ENCODE measurements around the gene MECP2. TPM values are rescaled to one million over a fixed set of nuclear protein-coding genes. Genes with fewer than 3 reads are reported as not detected.

The MECP2 gene
- total and polyA plus RNA-seq, 2 donors (not counting 1 experiment from before 2014, with no cell fraction given): 20.0 to 122 TPM

DNA sequence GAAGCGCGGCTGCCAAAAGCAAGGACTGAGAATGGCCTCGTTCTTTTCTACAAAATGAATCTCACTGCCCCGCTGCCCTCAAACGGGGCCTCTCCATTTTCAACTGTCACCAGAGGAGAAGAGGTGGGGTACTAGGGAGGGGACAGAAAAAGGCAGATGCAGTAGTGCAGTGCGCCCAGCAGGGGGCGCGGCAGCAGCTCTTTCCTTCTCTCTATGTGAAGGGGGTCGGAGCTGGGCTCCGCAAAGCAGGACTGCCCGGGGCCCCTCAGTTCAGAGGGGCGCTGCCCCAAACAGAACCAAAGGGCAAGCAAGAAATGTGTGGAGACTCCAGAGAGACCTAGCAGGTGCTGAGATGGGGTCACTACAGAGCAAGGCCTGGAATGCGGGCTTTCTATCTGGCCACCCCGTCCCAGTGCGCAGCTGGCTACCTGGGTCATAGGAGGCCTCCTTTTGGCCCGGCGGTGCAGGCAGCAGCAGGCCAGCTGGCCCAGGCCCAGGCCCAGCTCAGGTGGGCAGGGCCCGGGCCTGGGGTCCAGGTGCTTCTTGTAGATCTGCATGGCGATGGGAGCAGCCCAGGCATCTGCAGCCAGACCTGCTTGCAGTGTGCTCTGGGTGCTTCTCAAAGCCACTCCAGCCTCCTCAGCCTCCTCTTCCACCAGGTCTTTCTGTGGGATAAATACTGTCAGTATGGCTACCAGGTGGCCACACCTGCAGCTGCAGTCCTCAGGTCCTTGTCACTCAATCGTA, 83.7 kb downstream of the MECP2 start:
- Mint-ChIP-seq H3K27me3 (no peaks in the 10 kb centered on the region), H3K4me3 (no peak overlapping the region), H3K9me3 (ENCODE audit: insufficient read depth) (no peaks in the 10 kb centered on the region), H3K27ac (peak overlapping the region; percentile 32), H3K4me1 (peaks cover 16% of the 10 kb centered on the region)
- H2AFZ ChIP-seq (ENCODE audit: insufficient read depth, low read depth, low read length, poor library complexity, severe bottlenecking): no peak overlapping the region
- peaks cover 19% of the 10 kb centered on the region for H3K79me2 ChIP-seq (ENCODE audit: control insufficient read depth, insufficient read depth, low read length)
- TF ChIP-seq, protein P1, sequence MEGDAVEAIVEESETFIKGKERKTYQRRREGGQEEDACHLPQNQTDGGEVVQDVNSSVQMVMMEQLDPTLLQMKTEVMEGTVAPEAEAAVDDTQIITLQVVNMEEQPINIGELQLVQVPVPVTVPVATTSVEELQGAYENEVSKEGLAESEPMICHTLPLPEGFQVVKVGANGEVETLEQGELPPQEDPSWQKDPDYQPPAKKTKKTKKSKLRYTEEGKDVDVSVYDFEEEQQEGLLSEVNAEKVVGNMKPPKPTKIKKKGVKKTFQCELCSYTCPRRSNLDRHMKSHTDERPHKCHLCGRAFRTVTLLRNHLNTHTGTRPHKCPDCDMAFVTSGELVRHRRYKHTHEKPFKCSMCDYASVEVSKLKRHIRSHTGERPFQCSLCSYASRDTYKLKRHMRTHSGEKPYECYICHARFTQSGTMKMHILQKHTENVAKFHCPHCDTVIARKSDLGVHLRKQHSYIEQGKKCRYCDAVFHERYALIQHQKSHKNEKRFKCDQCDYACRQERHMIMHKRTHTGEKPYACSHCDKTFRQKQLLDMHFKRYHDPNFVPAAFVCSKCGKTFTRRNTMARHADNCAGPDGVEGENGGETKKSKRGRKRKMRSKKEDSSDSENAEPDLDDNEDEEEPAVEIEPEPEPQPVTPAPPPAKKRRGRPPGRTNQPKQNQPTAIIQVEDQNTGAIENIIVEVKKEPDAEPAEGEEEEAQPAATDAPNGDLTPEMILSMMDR (IDR thresholded peaks at IDR 0.05): peak; percentile 81
- TF ChIP-seq EZH2 (IDR thresholded peaks at IDR 0.05; ENCODE audit: borderline replicate concordance, insufficient read depth, low read depth, low read length, poor library complexity, severe bottlenecking): no peak
- ChIA-PET POLR2A (interaction anchor here (0.6 to 1.4 kb wide), 4 partner anchors 23 to 528 kb away, joined by 4 to 8 read pairs (median 4); partner anchors contain the start of gene ARHGAP4), CTCF (interaction anchor here (0.7 to 2.9 kb wide), 17 partner anchors 9 to 518 kb away, joined by 3 to 21 read pairs (median 5); no protein-coding TSS in a partner anchor)
- no peaks in the 10 kb centered on the region for H4K20me1 ChIP-seq (ENCODE audit: control insufficient read depth, insufficient read depth, low read length, poor library complexity, severe bottlenecking)
- H3K36me3 ChIP-seq (replicated peaks in 1 of 2; ENCODE audit: control extremely low read depth in 1 of 2, control insufficient read depth in 1 of 2, extremely low read depth in 1 of 2, insufficient read depth in 2 of 2, low read length in 1 of 2): peaks cover 0 to 53% of the 10 kb centered on the region in 2 experiments
- peak; percentile 68 for DNase-seq
- H3K4me2 ChIP-seq (replicated peaks; ENCODE audit: low read depth, low read length, poor library complexity, severe bottlenecking): no peak overlapping the region
- H3K4me1 ChIP-seq (ENCODE audit: control insufficient read depth in 2 of 2, insufficient read depth in 2 of 2, low read length in 2 of 2): peaks cover 2 to 26% of the 10 kb centered on the region in 2 donors
- peak; percentile 76 for ATAC-seq (ENCODE audit: low read depth)
- no peak overlapping the region for H3K9ac ChIP-seq (ENCODE audit: low read length)
- H3K9me3 ChIP-seq (ENCODE audit: control extremely low read depth in 1 of 3, control insufficient read depth in 2 of 3, insufficient read depth in 1 of 3, low read length in 2 of 3): no peaks in the 10 kb centered on the region
- 55% methylated on average over 11 of the region's 20 CpGs for WGBS (ENCODE audit: insufficient coverage)
- H3K4me3 ChIP-seq (ENCODE audit: control extremely low read depth in 1 of 5, extremely low read depth in 1 of 5, insufficient read depth in 1 of 5, low read depth in 2 of 5, low read length in 4 of 5): no peak overlapping the region
- intact Hi-C loops (cut with micrococcal nuclease): no loop called here
- H3K27me3 ChIP-seq (replicated peaks in 1 of 4; ENCODE audit: control extremely low read depth in 1 of 4, control insufficient read depth in 3 of 4, insufficient read depth in 4 of 4, low read length in 3 of 4): no peaks in the 10 kb centered on the region
- no peak overlapping the region for H3K27ac ChIP-seq (ENCODE audit: low read length in 2 of 2)

- ChIA-PET CTCF (interaction anchor here (0.5 to 2.9 kb wide), 14 partner anchors 9 to 90 kb away, joined by 3 to 21 read pairs (median 6); no protein-coding TSS in a partner anchor), POLR2A (interaction anchor here (0.6 to 1.4 kb wide), 3 partner anchors 25 to 299 kb away, joined by 3 to 5 read pairs (median 4); partner anchors contain the start of gene ARHGAP4)
- H3K4me1 ChIP-seq (ENCODE audit: control insufficient read depth in 2 of 2, insufficient read depth in 2 of 2, low read length in 2 of 2): peaks cover 8 to 26% of the 10 kb centered on the region in 2 donors
- H2AFZ ChIP-seq (ENCODE audit: insufficient read depth, low read depth, low read length, poor library complexity, severe bottlenecking): no peak overlapping the region
- peaks cover 12% of the 10 kb centered on the region for H3K79me2 ChIP-seq (ENCODE audit: control insufficient read depth, insufficient read depth, low read length)
- H3K9me3 Mint-ChIP-seq (ENCODE audit: insufficient read depth): no peaks in the 10 kb centered on the region
- no peak overlapping the region for H3K4me3 ChIP-seq (ENCODE audit: control extremely low read depth in 1 of 5, extremely low read depth in 1 of 5, insufficient read depth in 1 of 5, low read depth in 2 of 5, low read length in 4 of 5)
- WGBS (ENCODE audit: insufficient coverage): 90% methylated on average over 10 of the region's 17 CpGs
- no peaks in the 10 kb centered on the region for H3K27me3 ChIP-seq (replicated peaks in 1 of 4; ENCODE audit: control extremely low read depth in 1 of 4, control insufficient read depth in 3 of 4, insufficient read depth in 4 of 4, low read length in 3 of 4)
- DNase-seq (no peak), ATAC-seq (ENCODE audit: low read depth) (no peak)
- no peaks in the 10 kb centered on the region for H4K20me1 ChIP-seq (ENCODE audit: control insufficient read depth, insufficient read depth, low read length, poor library complexity, severe bottlenecking)
- TF ChIP-seq EZH2 (IDR thresholded peaks at IDR 0.05; ENCODE audit: borderline replicate concordance, insufficient read depth, low read depth, low read length, poor library complexity, severe bottlenecking): no peak
- TF ChIP-seq, protein P1 (IDR thresholded peaks at IDR 0.05): no peak
- H3K9ac ChIP-seq (ENCODE audit: low read length): no peak overlapping the region
- H3K9me3 ChIP-seq (ENCODE audit: control extremely low read depth in 1 of 3, control insufficient read depth in 2 of 3, insufficient read depth in 1 of 3, low read length in 2 of 3): no peaks in the 10 kb centered on the region
- H3K4me2 ChIP-seq (replicated peaks; ENCODE audit: low read depth, low read length, poor library complexity, severe bottlenecking): no peak overlapping the region
- H3K4me1 Mint-ChIP-seq: peaks cover 16% of the 10 kb centered on the region
- H3K27me3 Mint-ChIP-seq: no peaks in the 10 kb centered on the region
- H3K4me3 Mint-ChIP-seq: no peak overlapping the region
- H3K27ac Mint-ChIP-seq: no peak overlapping the region
- H3K27ac ChIP-seq (ENCODE audit: low read length in 2 of 2): no peak overlapping the region
- peaks cover 0 to 48% of the 10 kb centered on the region in 2 experiments for H3K36me3 ChIP-seq (replicated peaks in 1 of 2; ENCODE audit: control extremely low read depth in 1 of 2, control insufficient read depth in 1 of 2, extremely low read depth in 1 of 2, insufficient read depth in 2 of 2, low read length in 1 of 2)
- intact Hi-C loops (cut with micrococcal nuclease): no loop called here
Observed at GRCh38 chrX:154013001-154013421, 84.5 kb downstream of the MECP2 start.

Measured in B cell (primary cell).